Lung (tissue), 12 donors: ENCODE data around the gene TAS2R14. TPM values are rescaled to one million over a fixed set of nuclear protein-coding genes. Genes with fewer than 3 reads are reported as not detected.

Source experiments
- ATAC-seq: fragments of 200-7000 bp; cut with Tn5 transposase; one replicate; pipeline ENCODE4 v1.9.1; 2020; ENCODE audit warnings: moderate number of reproducible peaks; ENCODE audit not compliant: insufficient read depth, low FRiP score
- DNase-seq, 3 donors: peaks; one replicate each; pipeline ENCODE4 v3.0.0-alpha.2; 2013 to 2017
- H3K27ac ChIP-seq, 2 donors: one replicate each; pipeline ENCODE4 v1.5.1; 2013; ENCODE audit warnings: mild to moderate bottlenecking in 2 of 2, moderate library complexity in 2 of 2, control low read depth in 1 of 2, inconsistent platforms in 1 of 2, low read depth in 1 of 2, low read length in 1 of 2
- H3K27me3 ChIP-seq, 3 donors: one replicate each; pipeline ENCODE4 v1.5.1; 2013; ENCODE audit warnings: low read length in 2 of 3; ENCODE audit not compliant: control insufficient read depth in 3 of 3, insufficient read depth in 3 of 3
- H3K36me3 ChIP-seq, 4 donors: one replicate each; pipeline ENCODE4 v1.5.1; 2013; ENCODE audit warnings: low read length in 4 of 4, mild to moderate bottlenecking in 1 of 4, moderate library complexity in 1 of 4; ENCODE audit not compliant: control insufficient read depth in 4 of 4, insufficient read depth in 4 of 4
- H3K4me1 ChIP-seq, 5 donors: one replicate each; pipeline ENCODE4 v1.5.1; 2013; ENCODE audit warnings: low read length in 5 of 5, mild to moderate bottlenecking in 2 of 5, moderate library complexity in 1 of 5; ENCODE audit not compliant: control insufficient read depth in 5 of 5, insufficient read depth in 5 of 5
- H3K4me3 ChIP-seq: one replicate; pipeline ENCODE4 v1.5.1; 2013; ENCODE audit warnings: mild to moderate bottlenecking, control low read depth, moderate library complexity
- H3K9ac ChIP-seq, 2 donors: one replicate each; pipeline ENCODE4 v1.5.1; 2013; ENCODE audit warnings: low read length in 2 of 2, control low read depth in 1 of 2; ENCODE audit not compliant: insufficient read depth in 1 of 2
- H3K9me3 ChIP-seq, 4 donors: one replicate each; pipeline ENCODE4 v1.5.1; 2013; ENCODE audit warnings: low read length in 3 of 4, mild to moderate bottlenecking in 1 of 4, moderate library complexity in 1 of 4; ENCODE audit not compliant: control insufficient read depth in 4 of 4, insufficient read depth in 3 of 4
- CTCF ChIP-seq: IDR thresholded peaks from 2 replicates; pipeline ENCODE4 v1.5.1; 2012; ENCODE audit warnings: mild to moderate bottlenecking; ENCODE audit errors: control extremely low read depth, extremely low read depth
- WGBS, 2 donors: extraction: QIAGEN DNeasy Blood & Tissue Kit; methylation state at CpG; one replicate each; pipeline ENCODE4 v1.1.7; 2013; 5-methylcytosine and 5-hydroxymethylcytosine counted together
- polyA plus RNA-seq, 2 donors: library from polyadenylated mRNA; stranded (reverse); fragments of 200-250 nt; gene quantifications; one replicate each; pipeline ENCODE4 v1.2.1, GENCODE V29; 2013
- total RNA-seq, 2 donors: library from RNA; depleted of rRNA in 1 of 2; stranded (reverse); fragments of >200 nt in 1 of 2; gene quantifications; one replicate each; pipeline ENCODE4 v1.2.1, GENCODE V29; 2014 to 2021
- donor health status: control.
- donor health status: control.
- donor health status: Bipolar disorder and iron deficiency.
- donor health status: healthy.
- donor health status: DM: yes; HTN: yes; CAD: no.

Gene TAS2R14
- total and polyA plus RNA-seq, 4 donors = 0.48 to 13.5 (median 2.0) TPM

- TF ChIP-seq CTCF = no peak
- no peaks in the 10 kb centered on the region for H3K36me3 ChIP-seq
- no peak overlapping the region for H3K27ac ChIP-seq
- H3K4me3 ChIP-seq = no peak overlapping the region
- no peak for DNase-seq
- H3K9me3 ChIP-seq = no peaks in the 10 kb centered on the region
- no peaks in the 10 kb centered on the region for H3K27me3 ChIP-seq
- H3K4me1 ChIP-seq = peaks cover 0 to 3% (median 0%) of the 10 kb centered on the region in 5 donors
- ATAC-seq = no peak
- no peak overlapping the region for H3K9ac ChIP-seq
- WGBS, 2 donors = 85 to 97% methylated on average over 5 of the region's 5 CpGs
Observed at GRCh38 chr12:10926269-10926668, 12.8 kb downstream of the TAS2R14 start.

GRCh38 chr12:10919809-10920208 lies 19.3 kb downstream of the TAS2R14 start:
- H3K27ac ChIP-seq = no peak overlapping the region
- H3K4me3 ChIP-seq = no peak overlapping the region
- 76 to 95% methylated on average over 1 of the region's 1 CpG for WGBS, 2 donors
- H3K36me3 ChIP-seq = no peaks in the 10 kb centered on the region
- TF ChIP-seq CTCF = no peak
- H3K27me3 ChIP-seq = no peaks in the 10 kb centered on the region
- no peaks in the 10 kb centered on the region for H3K9me3 ChIP-seq
- DNase-seq = no peak
- no peak overlapping the region for H3K9ac ChIP-seq
- no peaks in the 10 kb centered on the region for H3K4me1 ChIP-seq
- no peak for ATAC-seq

GRCh38 chr12:10910380-10910779 lies 28.7 kb downstream of the TAS2R14 start:
- ATAC-seq = no peak
- WGBS, 2 donors = 83 to 98% methylated on average over 8 of the region's 8 CpGs
- no peak overlapping the region for H3K4me3 ChIP-seq
- H3K27me3 ChIP-seq = no peaks in the 10 kb centered on the region
- peaks cover 0 to under 1% (median 0%) of the 10 kb centered on the region in 4 donors for H3K9me3 ChIP-seq
- DNase-seq = no peak
- TF ChIP-seq CTCF = no peak
- H3K36me3 ChIP-seq = no peaks in the 10 kb centered on the region
- H3K4me1 ChIP-seq = peaks cover 0 to 10% (median 0%) of the 10 kb centered on the region in 5 donors
- no peak overlapping the region for H3K27ac ChIP-seq
- no peak overlapping the region for H3K9ac ChIP-seq

- ATAC-seq = no peak
- no peak within 1 kb of the TSS for H3K27ac ChIP-seq
- WGBS, 2 donors = 93 to 100% methylated on average over 1 of the region's 1 CpG
Observed at GRCh38 chr12:10909462-10909861, 29.6 kb downstream of the TAS2R14 start, which contains the start of gene TAS2R13. TAS2R13 (minus strand) TSS chr12:10909562; CDS start chr12:10909298, 264 bp downstream.

More at GRCh38 chr12:10909462-10909861, 29.6 kb downstream of the TAS2R14 start, which contains the start of gene TAS2R13:
- Histone ChIP-seq H3K36me3 (no peaks in the 10 kb centered on the region), H3K9ac (no peak within 1 kb of the TSS), H3K4me3 (no peak within 1 kb of the TSS), H3K27me3 (no peaks in the 10 kb centered on the region), H3K9me3 (peaks cover 0 to 9% (median 5%) of the 10 kb centered on the region in 4 donors), H3K4me1 (peaks cover 0 to 10% (median 0%) of the 10 kb centered on the region in 5 donors)
- no peak for DNase-seq
- TF ChIP-seq CTCF = no peak
